Measurements from ENCODE around the gene FYN.

DNA sequence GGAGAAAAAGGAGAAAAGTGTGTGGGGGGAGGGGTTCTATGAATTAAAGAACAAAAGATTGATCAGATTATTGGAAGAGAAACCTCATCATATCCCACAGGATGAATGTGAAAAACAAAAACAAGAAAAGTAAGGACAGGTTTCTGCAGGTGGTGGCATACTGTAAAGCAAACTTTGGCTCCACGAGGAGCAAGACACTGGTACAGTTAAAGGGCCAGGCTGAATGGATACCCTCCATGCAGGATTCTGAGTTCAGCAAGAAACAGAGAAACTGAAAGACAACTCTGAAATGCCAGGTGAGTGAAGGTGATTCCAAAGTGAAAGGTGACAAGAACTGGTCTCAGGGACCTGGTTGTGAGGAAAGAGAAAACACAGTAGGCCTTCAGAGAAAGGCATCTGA lies 37.4 kb downstream of the FYN start:
- TF ChIP-seq, protein P1, sequence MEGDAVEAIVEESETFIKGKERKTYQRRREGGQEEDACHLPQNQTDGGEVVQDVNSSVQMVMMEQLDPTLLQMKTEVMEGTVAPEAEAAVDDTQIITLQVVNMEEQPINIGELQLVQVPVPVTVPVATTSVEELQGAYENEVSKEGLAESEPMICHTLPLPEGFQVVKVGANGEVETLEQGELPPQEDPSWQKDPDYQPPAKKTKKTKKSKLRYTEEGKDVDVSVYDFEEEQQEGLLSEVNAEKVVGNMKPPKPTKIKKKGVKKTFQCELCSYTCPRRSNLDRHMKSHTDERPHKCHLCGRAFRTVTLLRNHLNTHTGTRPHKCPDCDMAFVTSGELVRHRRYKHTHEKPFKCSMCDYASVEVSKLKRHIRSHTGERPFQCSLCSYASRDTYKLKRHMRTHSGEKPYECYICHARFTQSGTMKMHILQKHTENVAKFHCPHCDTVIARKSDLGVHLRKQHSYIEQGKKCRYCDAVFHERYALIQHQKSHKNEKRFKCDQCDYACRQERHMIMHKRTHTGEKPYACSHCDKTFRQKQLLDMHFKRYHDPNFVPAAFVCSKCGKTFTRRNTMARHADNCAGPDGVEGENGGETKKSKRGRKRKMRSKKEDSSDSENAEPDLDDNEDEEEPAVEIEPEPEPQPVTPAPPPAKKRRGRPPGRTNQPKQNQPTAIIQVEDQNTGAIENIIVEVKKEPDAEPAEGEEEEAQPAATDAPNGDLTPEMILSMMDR (IDR thresholded peaks at IDR 0.05; ENCODE audit: low read depth, low read length) = no peak
- TF ChIP-seq POLR2A (IDR thresholded peaks at IDR 0.05; ENCODE audit: extremely low read depth, insufficient read length) = no peak
